GM12878 (cell line): ENCODE measurements around the gene PCBD1. TPM values are rescaled to one million over a fixed set of nuclear protein-coding genes. Genes with fewer than 3 reads are reported as not detected.

ENCODE experiments used
- ATAC-seq: fragments of 200-7000 bp; cut with Tn5 transposase; 3 replicates; pipeline ENCODE4 v1.9.1; 2020; ENCODE audit warnings: mild to moderate bottlenecking, moderate library complexity
- BruUV-seq: library from RNA; stranded (reverse); fragments of 400-500 nt; replicated peaks from 2 replicates; lab custom pipeline; 2021; lab: Mats Ljungman, UMichigan
- CTCF ChIA-PET: fragments of 300-600 bp; sonication (Branson Sonifier 250); formaldehyde crosslinking; extraction: SDS; loops from one replicate; lab custom pipeline; 2021; ENCODE audit warnings: inconsistent platforms; lab: Yijun Ruan, JAX
- POLR2A ChIA-PET: fragments of 350-600 bp; formaldehyde crosslinking; extraction: SDS; loops from one replicate; lab custom pipeline; 2021; ENCODE audit warnings: inconsistent platforms; lab: Charles Lee
- RAD21 ChIA-PET: fragments of 300-600 bp; sonication (Branson Sonifier 250); formaldehyde crosslinking; loops from one replicate; lab custom pipeline; 2023; ENCODE audit warnings: antibody characterized with exemption; ENCODE audit not compliant: unreplicated experiment; lab: Charles Lee
- SMC1A ChIA-PET: fragments of 300-600 bp; sonication (Branson Sonifier 250); formaldehyde crosslinking; loops from one replicate; lab custom pipeline; 2023; ENCODE audit not compliant: unreplicated experiment, uncharacterized antibody; lab: Charles Lee
- DNase-seq: peaks from one replicate; pipeline ENCODE4 v3.0.0-alpha.2; 2011; ENCODE audit warnings: low read depth, low spot score
- FAIRE-seq: peaks from 3 replicates; lab custom pipeline; 2011; peaks lifted over from hg19 to GRCh38; lab: Jason Lieb, UNC
- H2AFZ ChIP-seq: 2 replicates; pipeline ENCODE4 v1.6.0; 2011; ENCODE audit warnings: low read depth, low read length, control low read depth; ENCODE audit not compliant: control insufficient read depth
- H3K27ac ChIP-seq: 2 replicates; pipeline ENCODE4 v1.5.1; 2011; ENCODE audit warnings: control low read depth; ENCODE audit not compliant: control insufficient read depth, insufficient read depth
- H3K27me3 ChIP-seq, 2 experiments: replicated peaks in 1 of 2; 2 replicates each; pipeline versions ENCODE4 v1.6.0 to v1.6.1; 2011; ENCODE audit warnings: low read length in 1 of 2; ENCODE audit not compliant: control insufficient read depth in 2 of 2, insufficient read depth in 2 of 2
- H3K36me3 ChIP-seq, 2 experiments: 2 replicates each; pipeline ENCODE4 v1.5.1; 2011; ENCODE audit warnings: low read length in 1 of 2; ENCODE audit not compliant: control insufficient read depth in 2 of 2, insufficient read depth in 2 of 2
- H3K4me1 ChIP-seq: 2 replicates; pipeline ENCODE4 v1.6.1; 2011; ENCODE audit warnings: mild to moderate bottlenecking, low read length, moderate library complexity, mixed read lengths; ENCODE audit not compliant: control insufficient read depth, insufficient read depth
- H3K4me2 ChIP-seq: 2 replicates; pipeline ENCODE4 v1.6.0; 2011; ENCODE audit warnings: control low read depth; ENCODE audit not compliant: control insufficient read depth, insufficient read depth
- H3K4me3 ChIP-seq: fragments of 200-600 bp; sonication (generic); 2 replicates; pipeline ENCODE4 v1.5.1; 2016
- H3K79me2 ChIP-seq: 2 replicates; pipeline ENCODE4 v1.6.0; 2011; ENCODE audit warnings: low read length; ENCODE audit not compliant: control insufficient read depth, insufficient read depth
- H3K9ac ChIP-seq: 2 replicates; pipeline ENCODE4 v1.8.0; 2011; ENCODE audit warnings: low read length, control low read depth, mixed read lengths; ENCODE audit not compliant: control insufficient read depth, insufficient read depth
- H3K9me3 ChIP-seq: replicated peaks from 3 replicates; pipeline ENCODE4 v1.5.1; 2011; ENCODE audit warnings: mild to moderate bottlenecking, low read length; ENCODE audit not compliant: control insufficient read depth, insufficient read depth
- H4K20me1 ChIP-seq: 2 replicates; pipeline ENCODE4 v1.6.0; 2011; ENCODE audit not compliant: control insufficient read depth, insufficient read depth
- CBX5 ChIP-seq: sonication (generic); IDR thresholded peaks from 2 replicates; pipeline ENCODE4 v1.6.1; 2016; ENCODE audit warnings: low read depth, moderate library complexity, mild to moderate bottlenecking, inconsistent platforms
- CEBPB ChIP-seq, 2 experiments: fragments of 150-350 bp in 1 of 2; IDR thresholded peaks; 2 replicates each; pipeline ENCODE4 v1.6.1; 2012 to 2014; ENCODE audit warnings: low read depth in 2 of 2, low read length in 2 of 2, borderline replicate concordance in 1 of 2, inconsistent platforms in 1 of 2
- HCFC1 ChIP-seq: fragments of 150-350 bp; IDR thresholded peaks from 2 replicates; pipeline ENCODE4 v1.6.1; 2014; ENCODE audit warnings: low read length
- LARP7 ChIP-seq: fragments of 450-650 bp; IDR thresholded peaks from 2 replicates; pipeline ENCODE4 v1.6.1; 2017; ENCODE audit warnings: mild to moderate bottlenecking
- PAX5 ChIP-seq: IDR thresholded peaks from 2 replicates; pipeline ENCODE4 v1.6.1; 2011; ENCODE audit warnings: low read depth, low read length, borderline replicate concordance
- RB1 ChIP-seq: fragments of 450-650 bp; formaldehyde crosslinking; IDR thresholded peaks from 2 replicates; pipeline ENCODE4 v1.6.1; 2017; ENCODE audit warnings: mild to moderate bottlenecking, borderline replicate concordance
- SPI1 ChIP-seq: IDR thresholded peaks from 2 replicates; pipeline ENCODE4 v1.6.1; 2011; ENCODE audit warnings: low read depth, mild to moderate bottlenecking, low read length, moderate library complexity, borderline replicate concordance; ENCODE audit not compliant: insufficient read depth
- SUPT20H ChIP-seq: IDR thresholded peaks from 2 replicates; pipeline ENCODE4 v1.6.1; 2011; ENCODE audit warnings: low read depth, mild to moderate bottlenecking, low read length, moderate library complexity, borderline replicate concordance; ENCODE audit not compliant: control insufficient read depth
- USF1 ChIP-seq: IDR thresholded peaks from 2 replicates; pipeline ENCODE4 v1.6.1; 2011; ENCODE audit warnings: borderline replicate concordance, low read depth, mild to moderate bottlenecking, moderate library complexity, mixed read lengths, low read length; ENCODE audit not compliant: insufficient read depth; ENCODE audit errors: extremely low read length
- WGBS: methylation state at CpG from one replicate; pipeline ENCODE4 v1.1.6; 2016; ENCODE audit warnings: low lambda C conversion rate; ENCODE audit not compliant: insufficient replicate concordance, insufficient coverage; ENCODE audit errors: missing lambda C conversion rate; 5-methylcytosine and 5-hydroxymethylcytosine counted together
- in situ Hi-C: fragments of 300-500 bp; cut with MboI; formaldehyde crosslinking; loops from 9 replicates; pipeline ENCODE4 v1.14.3; 2018; ENCODE audit warnings: mixed read lengths
- intact Hi-C: fragments of 100-400 bp; cut with micrococcal nuclease; formaldehyde crosslinking; loops from one replicate; pipeline ENCODE4 v1.14.2; 2022; ENCODE audit not compliant: unreplicated experiment
- polyA plus RNA-seq, 11 experiments: library from polyadenylated mRNA; depleted of rRNA in 4 of 11; unstranded in 6 of 11; stranded (reverse) in 5 of 11; fragments of >200 nt; fragmentation: Nextera tagmentation in 4 of 11; fragmentation: Illumina TruSeq in 1 of 11; extraction: Ambion mirVana in 4 of 11; extraction: Trizol in 1 of 11; gene quantifications; 1 replicate in 1 of 11; 2 replicates in 10 of 11; pipeline versions ENCODE4 v1.2.1 to v1.2.3, GENCODE V29; 2011 to 2016; ENCODE audit warnings: inconsistent platforms in 2 of 11, missing spikeins in 2 of 11, low read depth in 1 of 11
- total RNA-seq, 4 experiments: library from RNA; depleted of rRNA in 3 of 4; stranded (reverse); fragments of >200 nt in 3 of 4; fragmentation: Illumina TruSeq in 1 of 4; extraction: Trizol in 1 of 4; gene quantifications; 2 replicates each; pipeline versions ENCODE4 v1.2.1 to v1.2.3, GENCODE V29; 2013 to 2021
- TF ChIP-seq, protein P1 (sequence below): IDR thresholded peaks from 2 replicates; pipeline ENCODE4 v1.6.1; 2011; ENCODE audit warnings: low read depth, mild to moderate bottlenecking, low read length, moderate library complexity, borderline replicate concordance; ENCODE audit errors: extremely low read depth

PCBD1 gene
- total and polyA plus RNA-seq, 10 of the 15 experiments (the other 5 are each of a cell fraction or from before 2014, with no cell fraction given), result 5.6 to 66.8 (median 34.2) TPM

DNA sequence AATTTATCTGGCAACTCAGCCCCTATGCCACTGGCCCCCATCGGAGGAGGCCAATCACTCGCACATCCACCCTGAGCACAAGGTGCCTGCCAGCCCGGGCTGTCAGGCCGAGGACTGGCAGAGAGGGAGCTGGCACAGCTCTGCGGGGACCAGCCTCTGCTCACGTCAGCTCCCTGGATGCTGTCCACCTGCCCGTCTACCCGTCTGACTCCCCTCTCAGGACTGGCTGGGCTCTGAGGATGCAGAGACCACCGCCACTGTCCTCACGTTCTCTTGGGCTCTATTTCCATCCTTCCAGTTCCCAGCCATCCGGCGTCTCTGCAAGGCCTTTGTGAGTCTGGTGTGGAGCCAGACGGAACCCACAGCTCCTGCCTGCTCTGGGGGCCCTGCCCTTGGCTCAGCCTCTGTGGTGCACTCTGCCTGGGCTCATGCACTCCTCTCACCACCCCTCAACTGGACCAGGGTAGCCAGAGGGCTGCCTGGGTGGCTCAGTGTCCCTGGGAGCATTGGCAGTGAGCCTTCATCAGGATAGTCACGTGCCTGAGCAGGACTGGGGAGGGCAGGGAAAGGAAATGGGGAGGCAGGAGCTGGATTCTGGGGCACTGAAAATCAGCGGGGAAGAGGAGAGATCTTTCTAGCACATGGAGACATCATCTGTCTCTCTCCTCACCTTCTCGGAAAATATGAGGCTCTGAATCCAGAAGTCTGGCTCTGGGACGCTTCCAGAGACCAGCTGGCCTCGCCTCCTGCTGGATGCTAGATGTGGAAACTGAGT is 38.0 kb upstream of the PCBD1 start:
- H3K27ac ChIP-seq, result no peak overlapping the region
- H3K27me3 ChIP-seq, result no peaks in the 10 kb centered on the region; a peak in 3 of 4 replicates
- H3K79me2 ChIP-seq, result no peaks in the 10 kb centered on the region
- ChIA-PET SMC1A (interaction anchor here (1.1 kb wide), 1 partner anchor 61 kb away, joined by 3 read pairs; no protein-coding TSS in a partner anchor), POLR2A (no interaction called here), CTCF (interaction anchor here (1.0 to 5.0 kb wide), 9 partner anchors 24 to 290 kb away, joined by 3 to 22 read pairs (median 4); no protein-coding TSS in a partner anchor), RAD21 (interaction anchor here (0.6 kb wide), 1 partner anchor 137 kb away, joined by 3 read pairs; no protein-coding TSS in a partner anchor)
- in situ Hi-C loops (no loop called here), intact Hi-C loops (loop anchor here (5.0 to 10.0 kb wide), 2 partner anchors 118 to 341 kb away; no protein-coding TSS in a partner anchor)
- DNase-seq, result no peak
- ATAC-seq, result no peak
- no peak overlapping the region for H3K4me2 ChIP-seq
- no peak overlapping the region for H3K4me3 ChIP-seq
- H2AFZ ChIP-seq, result no peak overlapping the region
- no peaks in the 10 kb centered on the region for H4K20me1 ChIP-seq
- no TSS peak for BruUV-seq
- no peaks in the 10 kb centered on the region for H3K9me3 ChIP-seq
- WGBS, result 39% methylated on average over 18 of the region's 18 CpGs
- no peaks in the 10 kb centered on the region for H3K36me3 ChIP-seq
- FAIRE-seq, result no peak
- H3K9ac ChIP-seq, result no peak overlapping the region
- H3K4me1 ChIP-seq, result no peaks in the 10 kb centered on the region
- TF ChIP-seq PAX5 (no peak), HCFC1 (no peak), CEBPB (IDR thresholded peaks at IDR 0.05; ENCODE audit: borderline replicate concordance in 1 of 2, low read depth in 2 of 2, low read length in 2 of 2) (no peak), USF1 (no peak), RB1 (no peak), SUPT20H (no peak), LARP7 (no peak), SPI1 (no peak), CBX5 (no peak)
- TF ChIP-seq, protein P1, sequence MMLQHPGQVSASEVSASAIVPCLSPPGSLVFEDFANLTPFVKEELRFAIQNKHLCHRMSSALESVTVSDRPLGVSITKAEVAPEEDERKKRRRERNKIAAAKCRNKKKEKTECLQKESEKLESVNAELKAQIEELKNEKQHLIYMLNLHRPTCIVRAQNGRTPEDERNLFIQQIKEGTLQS, result no peak
